Upper lobe of left lung (tissue), 6 donors: ENCODE data around the gene FOCAD. TPM values are rescaled to one million over a fixed set of nuclear protein-coding genes. Genes with fewer than 3 reads are reported as not detected.

ENCODE experiments used
- ATAC-seq, 2 donors: fragments of 200-7000 bp; cut with Tn5 transposase; one replicate each; pipeline ENCODE4 v1.9.1; 2022; ENCODE audit warnings: mild to moderate bottlenecking in 2 of 2, moderate library complexity in 2 of 2; ENCODE audit not compliant: low FRiP score in 2 of 2
- DNase-seq, 2 donors: peaks; one replicate each; pipeline ENCODE4 v3.0.0-alpha.2; 2019 to 2020
- H3K27ac ChIP-seq, 4 donors: fragments of 200-600 bp; sonication (generic); one replicate each; pipeline ENCODE4 v1.5.1; 2016 to 2019
- H3K27me3 ChIP-seq, 4 donors: fragments of 200-600 bp; sonication (generic); one replicate each; pipeline ENCODE4 v1.5.1; 2017 to 2019
- H3K36me3 ChIP-seq, 4 donors: fragments of 200-600 bp; sonication (generic); one replicate each; pipeline ENCODE4 v1.5.1; 2016 to 2019
- H3K4me1 ChIP-seq, 4 donors: fragments of 200-600 bp; sonication (generic); one replicate each; pipeline ENCODE4 v1.5.1; 2018 to 2019
- H3K4me3 ChIP-seq, 4 donors: fragments of 200-600 bp; sonication (generic); one replicate each; pipeline ENCODE4 v1.5.1; 2017 to 2019; ENCODE audit warnings: mild to moderate bottlenecking in 2 of 4, moderate library complexity in 1 of 4
- H3K9me3 ChIP-seq, 4 donors: fragments of 200-600 bp; sonication (generic); one replicate each; pipeline ENCODE4 v1.5.1; 2018 to 2019
- EP300 ChIP-seq, 4 donors: sonication (generic); formaldehyde crosslinking; IDR thresholded peaks; one replicate each; pipeline ENCODE4 v1.5.1; 2017; ENCODE audit warnings: antibody characterized with exemption in 4 of 4, control low read depth in 2 of 4
- POLR2A ChIP-seq, 4 donors: fragments of 450-650 bp; IDR thresholded peaks; one replicate each; pipeline ENCODE4 v1.5.1; 2016 to 2017; ENCODE audit warnings: antibody characterized with exemption in 4 of 4, mild to moderate bottlenecking in 2 of 4
- POLR2AphosphoS5 ChIP-seq, 2 donors: sonication (generic); formaldehyde crosslinking; IDR thresholded peaks; one replicate each; pipeline ENCODE4 v1.5.1; 2017; ENCODE audit warnings: antibody characterized with exemption in 2 of 2
- WGBS, 2 donors: methylation state at CpG; one replicate each; pipeline ENCODE4 v1.1.5; 2017 to 2018; 5-methylcytosine and 5-hydroxymethylcytosine counted together
- total RNA-seq, 6 donors: library from RNA; depleted of rRNA in 4 of 6; stranded (reverse); fragments of >200 nt in 4 of 6; gene quantifications; one replicate each; pipeline versions ENCODE4 v1.1.0 to v1.2.1, GENCODE V29; 2016 to 2021
- TF ChIP-seq, protein P1 (sequence below), 6 experiments: fragments of 450-650 bp in 4 of 6; fragments of 200-600 bp in 2 of 6; sonication (generic) in 2 of 6; IDR thresholded peaks; one replicate each; pipeline ENCODE4 v1.5.1; 2016 to 2019; ENCODE audit warnings: antibody characterized with exemption in 6 of 6
- donor health status: DM: no; HTN: no; CAD: no; lungs with moderate emphysema.
- donor health status: DM: no; HTN: yes; CAD: no; lungs with severe emphysema.

Gene FOCAD
- total RNA-seq, 6 donors from 2014 or later = 21.0 to 83.8 (median 28.3) TPM

DNA sequence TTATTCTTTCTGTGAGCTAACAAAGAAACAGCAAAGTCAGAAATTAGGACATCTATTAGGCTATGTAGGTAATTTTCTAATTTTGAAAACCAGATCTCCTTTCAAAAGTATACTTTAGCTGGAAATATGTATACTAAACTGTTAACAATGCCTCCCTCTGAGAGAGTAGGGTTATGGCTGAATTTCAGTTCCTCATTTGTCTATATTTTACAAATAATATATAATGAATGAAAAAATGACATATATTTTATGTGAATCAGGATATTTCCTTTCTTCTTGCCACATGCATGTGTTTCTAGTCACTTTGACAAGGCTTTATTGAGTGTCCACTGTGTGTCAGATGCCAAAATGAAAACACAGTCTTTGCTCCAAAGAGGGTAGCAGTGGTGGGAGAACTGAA lies 331.9 kb downstream of the FOCAD start:
- Histone ChIP-seq H3K27ac (no peak overlapping the region), H3K27me3 (no peaks in the 10 kb centered on the region), H3K4me3 (no peak overlapping the region), H3K4me1 (no peaks in the 10 kb centered on the region), H3K36me3 (peaks cover 0 to 12% (median 0%) of the 10 kb centered on the region in 4 donors), H3K9me3 (no peaks in the 10 kb centered on the region)
- DNase-seq (no peak), ATAC-seq (no peak)
- TF ChIP-seq POLR2A (IDR thresholded peaks at IDR 0.05) (no peak), EP300 (IDR thresholded peaks at IDR 0.05) (no peak), POLR2AphosphoS5 (IDR thresholded peaks at IDR 0.05) (no peak)
- TF ChIP-seq, protein P1, sequence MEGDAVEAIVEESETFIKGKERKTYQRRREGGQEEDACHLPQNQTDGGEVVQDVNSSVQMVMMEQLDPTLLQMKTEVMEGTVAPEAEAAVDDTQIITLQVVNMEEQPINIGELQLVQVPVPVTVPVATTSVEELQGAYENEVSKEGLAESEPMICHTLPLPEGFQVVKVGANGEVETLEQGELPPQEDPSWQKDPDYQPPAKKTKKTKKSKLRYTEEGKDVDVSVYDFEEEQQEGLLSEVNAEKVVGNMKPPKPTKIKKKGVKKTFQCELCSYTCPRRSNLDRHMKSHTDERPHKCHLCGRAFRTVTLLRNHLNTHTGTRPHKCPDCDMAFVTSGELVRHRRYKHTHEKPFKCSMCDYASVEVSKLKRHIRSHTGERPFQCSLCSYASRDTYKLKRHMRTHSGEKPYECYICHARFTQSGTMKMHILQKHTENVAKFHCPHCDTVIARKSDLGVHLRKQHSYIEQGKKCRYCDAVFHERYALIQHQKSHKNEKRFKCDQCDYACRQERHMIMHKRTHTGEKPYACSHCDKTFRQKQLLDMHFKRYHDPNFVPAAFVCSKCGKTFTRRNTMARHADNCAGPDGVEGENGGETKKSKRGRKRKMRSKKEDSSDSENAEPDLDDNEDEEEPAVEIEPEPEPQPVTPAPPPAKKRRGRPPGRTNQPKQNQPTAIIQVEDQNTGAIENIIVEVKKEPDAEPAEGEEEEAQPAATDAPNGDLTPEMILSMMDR (IDR thresholded peaks at IDR 0.05) = no peak

DNA sequence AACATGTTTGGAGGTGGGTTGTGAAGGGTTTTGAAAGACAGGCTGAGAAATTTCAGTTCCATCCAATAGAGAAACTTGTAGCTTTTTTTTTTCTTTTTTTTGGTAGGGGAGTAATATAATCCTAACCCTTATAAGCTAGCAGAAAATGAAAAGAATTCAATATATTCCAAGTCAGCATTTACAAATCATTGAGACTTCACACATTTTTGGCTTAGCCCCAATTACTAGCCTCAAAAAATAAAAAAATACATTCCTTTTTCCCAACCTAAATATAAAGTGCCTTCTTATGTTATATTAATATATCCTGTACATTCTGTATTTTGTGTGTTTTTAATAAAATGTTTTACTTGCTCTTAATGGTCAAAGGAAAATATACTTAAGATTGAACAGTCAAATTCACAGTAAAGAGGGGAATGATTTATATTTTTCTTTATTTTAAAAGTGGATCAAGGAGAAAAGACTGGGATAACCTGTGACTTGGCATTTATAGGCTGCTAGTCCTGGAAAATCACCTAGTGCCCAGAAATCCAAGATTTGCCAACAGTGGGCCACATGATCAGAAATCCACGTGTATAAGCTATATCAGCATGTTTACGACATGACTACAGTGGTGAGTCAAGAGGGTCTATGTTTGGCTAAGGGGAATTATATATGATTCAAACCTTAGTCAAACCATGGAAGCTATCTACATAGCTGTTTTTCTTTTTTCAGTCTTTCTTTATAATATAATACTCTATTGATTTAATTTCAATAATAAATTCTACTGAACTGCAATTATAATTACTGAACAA lies 332.8 kb downstream of the FOCAD start:
- Histone ChIP-seq H3K4me1 (no peaks in the 10 kb centered on the region), H3K9me3 (no peaks in the 10 kb centered on the region), H3K27ac (no peak overlapping the region), H3K27me3 (no peaks in the 10 kb centered on the region), H3K4me3 (no peak overlapping the region), H3K36me3 (peaks cover 0 to 12% (median 0%) of the 10 kb centered on the region in 4 donors)
- no peak for ATAC-seq
- 79 to 81% methylated on average over 2 of the region's 2 CpGs for WGBS, 2 donors
- DNase-seq = no peak
- TF ChIP-seq POLR2AphosphoS5 (IDR thresholded peaks at IDR 0.05) (no peak), POLR2A (IDR thresholded peaks at IDR 0.05) (no peak), EP300 (IDR thresholded peaks at IDR 0.05) (no peak)
- TF ChIP-seq, protein P1 (IDR thresholded peaks at IDR 0.05) = no peak

DNA sequence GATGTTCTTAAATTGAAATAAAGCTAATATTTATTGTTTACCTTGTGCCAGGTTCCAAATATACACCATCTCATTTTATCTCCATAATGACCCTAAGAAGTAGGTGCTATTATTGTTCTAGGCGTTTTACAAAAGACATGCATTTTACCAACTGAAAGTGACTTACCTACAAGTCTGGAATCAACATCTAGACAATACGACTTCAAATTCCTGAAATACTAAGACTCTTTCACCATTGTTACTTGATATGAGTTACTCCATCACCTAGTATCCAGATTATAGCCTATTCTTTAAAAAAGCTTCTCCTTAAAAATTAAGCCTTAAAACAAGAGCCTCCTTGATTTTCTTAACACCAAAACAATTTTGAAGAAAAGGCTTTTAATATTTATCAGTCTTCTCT lies 334.1 kb downstream of the FOCAD start:
- TF ChIP-seq, protein P1 (IDR thresholded peaks at IDR 0.05) = no peak
- no peak for TF ChIP-seq EP300 (IDR thresholded peaks at IDR 0.05)
- TF ChIP-seq POLR2AphosphoS5 (IDR thresholded peaks at IDR 0.05) = no peak
- no peak for TF ChIP-seq POLR2A (IDR thresholded peaks at IDR 0.05)
- peaks cover 0 to 12% (median 0%) of the 10 kb centered on the region in 4 donors for H3K36me3 ChIP-seq
- ATAC-seq (no peak), DNase-seq (no peak)
- H3K9me3 ChIP-seq = no peaks in the 10 kb centered on the region
- WGBS, 2 donors = 90 to 93% methylated on average over 2 of the region's 2 CpGs
- H3K27me3 ChIP-seq = no peaks in the 10 kb centered on the region
- H3K4me3 ChIP-seq = no peak overlapping the region
- H3K27ac ChIP-seq = no peak overlapping the region
- H3K4me1 ChIP-seq = no peaks in the 10 kb centered on the region

GRCh38 chr9:21023861-21024260 lies 339.8 kb downstream of the FOCAD start:
- no peak overlapping the region for H3K4me3 ChIP-seq
- H3K9me3 ChIP-seq = no peaks in the 10 kb centered on the region
- no peak overlapping the region for H3K27ac ChIP-seq
- peaks cover 0 to 6% (median 2%) of the 10 kb centered on the region in 4 donors for H3K4me1 ChIP-seq
- no peak for TF ChIP-seq POLR2A (IDR thresholded peaks at IDR 0.05)
- TF ChIP-seq POLR2AphosphoS5 (IDR thresholded peaks at IDR 0.05) = no peak
- no peak for TF ChIP-seq EP300 (IDR thresholded peaks at IDR 0.05)
- TF ChIP-seq, protein P1 (IDR thresholded peaks at IDR 0.05) = no peak
- ATAC-seq = peak in 1 of 2 donors; percentile 44
- H3K27me3 ChIP-seq = no peaks in the 10 kb centered on the region
- no peak for DNase-seq
- WGBS, 2 donors = 70 to 75% methylated on average over 2 of the region's 2 CpGs
- H3K36me3 ChIP-seq = no peaks in the 10 kb centered on the region

- WGBS, 2 donors = 85 to 87% methylated on average over 4 of the region's 4 CpGs
- peaks cover 4 to 29% (median 17%) of the 10 kb centered on the region in 4 donors for H3K4me1 ChIP-seq
- no peaks in the 10 kb centered on the region for H3K9me3 ChIP-seq
- ATAC-seq = no peak
- no peaks in the 10 kb centered on the region for H3K36me3 ChIP-seq
- no peaks in the 10 kb centered on the region for H3K27me3 ChIP-seq
- H3K27ac ChIP-seq = no peak overlapping the region
- no peak overlapping the region for H3K4me3 ChIP-seq
- DNase-seq = no peak
- TF ChIP-seq, protein P1 (IDR thresholded peaks at IDR 0.05) = no peak
- TF ChIP-seq EP300 (IDR thresholded peaks at IDR 0.05) (no peak), POLR2AphosphoS5 (IDR thresholded peaks at IDR 0.05) (no peak), POLR2A (IDR thresholded peaks at IDR 0.05) (no peak)
These were observed 343.2 kb downstream of the FOCAD start for GRCh38 chr9:21027295-21027694.
